ENCODE data around the gene PUS10. TPM values are rescaled to one million over a fixed set of nuclear protein-coding genes. Genes with fewer than 3 reads are reported as not detected.
A peak's percentile ranks its signal among the peaks of the same experiment; 100 is the strongest.
"Not testable (repeated sequence)": the region's sequence is repeated elsewhere in the genome, so short reads cannot be mapped to it uniquely, and the experiment has no call there.

PUS10 gene
- 5.9 TPM for polyA plus RNA-seq (ENCODE audit: insufficient read length)

- peak; percentile 87 for DNase-seq
Observed at GRCh38 chr2:61017556-61018317, at the start of gene PUS10, which contains the start of gene PEX13. Gene PUS10 (minus strand): TSS chr2:61018255. CDS start chr2:61011890, 6,365 bp downstream. Gene PEX13 (plus strand): TSS chr2:61017720. CDS start chr2:61017760, 40 bp downstream.

GRCh38 chr2:61065714-61066709, 48.0 kb upstream of the PUS10 start, which contains the start of gene SANBR:
Gene SANBR (plus strand): TSS chr2:61065871. CDS start chr2:61070351, 4,480 bp downstream.
- peak; percentile 82 for DNase-seq

- no peak for DNase-seq
Observed at GRCh38 chr2:61059382-61059781, 41.3 kb upstream of the PUS10 start.

- DNase-seq, result no peak
Observed at GRCh38 chr2:61057562-61057961, 39.5 kb upstream of the PUS10 start.

- DNase-seq, result no peak
Observed at GRCh38 chr2:61055557-61055956, 37.5 kb upstream of the PUS10 start.

GRCh38 chr2:61045999-61046398, 27.9 kb upstream of the PUS10 start:
- no peak for DNase-seq

GRCh38 chr2:61045226-61045625, 27.2 kb upstream of the PUS10 start:
- DNase-seq, result no peak

- DNase-seq, result peak; percentile 23
Observed at GRCh38 chr2:61044636-61045035, 26.6 kb upstream of the PUS10 start.

- DNase-seq, result no peak
Observed at GRCh38 chr2:61042807-61043206, 24.8 kb upstream of the PUS10 start.

GRCh38 chr2:61036643-61037042, 18.6 kb upstream of the PUS10 start:
- not testable (repeated sequence) for DNase-seq

GRCh38 chr2:61034592-61034991, 16.5 kb upstream of the PUS10 start:
- not testable (repeated sequence) for DNase-seq

- DNase-seq, result no peak
Observed at GRCh38 chr2:61029533-61029932, 11.5 kb upstream of the PUS10 start.

- DNase-seq, result no peak
Observed at GRCh38 chr2:61023670-61024069, 5.6 kb upstream of the PUS10 start.

- no peak for DNase-seq
Observed at GRCh38 chr2:61021228-61021660, 3.2 kb upstream of the PUS10 start.

- DNase-seq, result no peak
Observed at GRCh38 chr2:61018798-61019197, 743 bp upstream of the PUS10 start.

GRCh38 chr2:61018318-61018755, 282 bp upstream of the PUS10 start:
- DNase-seq, result no peak

GRCh38 chr2:61017003-61017555, 976 bp downstream of the PUS10 start:
- DNase-seq, result no peak

- DNase-seq, result peak; percentile 6
Observed at GRCh38 chr2:61016392-61017002, 1.6 kb downstream of the PUS10 start.

- DNase-seq, result no peak
Observed at GRCh38 chr2:61015976-61016375, 2.1 kb downstream of the PUS10 start.

GRCh38 chr2:61014763-61015162, 3.3 kb downstream of the PUS10 start:
- DNase-seq, result peak; percentile 3

- no peak for DNase-seq
Observed at GRCh38 chr2:61013382-61013781, 4.7 kb downstream of the PUS10 start.

GRCh38 chr2:61012303-61012702, 5.8 kb downstream of the PUS10 start:
- not testable (repeated sequence) for DNase-seq
